Measurements from ENCODE around the gene PAH. TPM values are rescaled to one million over a fixed set of nuclear protein-coding genes. Genes with fewer than 3 reads are reported as not detected.

PAH gene
- 2.7 and 3.0 TPM in 2 replicates for total RNA-seq (2013; cell fraction: nucleolus; rRNA removed)
- total RNA-seq (2014; rRNA removed) (0.28 and 0.38 TPM in 2 replicates), total RNA-seq (2014; rRNA removed; fragmentation: Illumina TruSeq; extraction: Trizol) (0.27 and 0.37 TPM in 2 replicates), total RNA-seq (2021) (1.0 and 1.9 TPM in 2 replicates), polyA plus RNA-seq (2011; rRNA removed) (1.5 and 2.9 TPM in 2 replicates), polyA plus RNA-seq (2014; fragmentation: Illumina TruSeq; extraction: Trizol) (0.24 and 4.8 TPM in 2 replicates), polyA plus RNA-seq (2014; fragmentation: Nextera tagmentation; extraction: Ambion mirVana) (under 1 TPM; 0.20 to 0.31 TPM), polyA plus RNA-seq (2014; rRNA removed) (0.34 and 0.55 TPM in 2 replicates), polyA plus RNA-seq (2016; fragmentation: Nextera tagmentation; extraction: Ambion mirVana) (under 1 TPM in 1 of 2 experiments, not detected in 1; 0.60 TPM), polyA minus RNA-seq (2011; rRNA and poly(A)+ RNA removed) (0.82 and 1.3 TPM in 2 replicates), Bru-seq, nascent RNA (percentile 28 among the genes with signal in this experiment), BruChase-seq, experiment 1, labeled RNA remaining after a 6-hour chase (percentile 27 among the genes with signal in this experiment), BruChase-seq, experiment 2, labeled RNA remaining after a 2-hour chase (percentile 26 among the genes with signal in this experiment)
- not detected for polyA plus RNA-seq (2011; ENCODE audit: low read depth)
- polyA plus RNA-seq (2011; cell fraction: cytosol; rRNA removed) = 0.99 and 1.0 TPM in 2 replicates
- 5.1 and 6.1 TPM in 2 replicates for polyA plus RNA-seq (2011; cell fraction: nucleus; rRNA removed)
- polyA plus RNA-seq (2012) = 0.15 TPM in 1 of 2 replicates, not detected in the other
- not detected in 2 replicates for polyA minus RNA-seq (2011; cell fraction: cytosol; rRNA and poly(A)+ RNA removed)
- polyA minus RNA-seq (2011; cell fraction: nucleus; rRNA and poly(A)+ RNA removed) = 2.2 and 2.3 TPM in 2 replicates
- long read RNA-seq, experiment 1, partial matches to known transcripts = 0 of 1 reads
- long read RNA-seq, experiment 1, other reads (novel, unspliced or antisense) = 1 of 1 reads
- long read RNA-seq, experiment 2 = 0 reads

GRCh38 chr12:102917026-102917787 lies at the start of gene PAH:
TSS of gene PAH (minus strand) at chr12:102917244. CDS start at chr12:102917130, 114 bp downstream.
- intact Hi-C loops (cut with micrococcal nuclease; ENCODE audit: unreplicated experiment) = no loop called here
- ChIA-PET CTCF (interaction anchor here (0.6 to 3.8 kb wide), 11 partner anchors 12 to 632 kb away, joined by 3 to 19 read pairs (median 3); no protein-coding TSS in a partner anchor), SMC1A (ENCODE audit: uncharacterized antibody, unreplicated experiment) (interaction anchor here (0.7 to 1.5 kb wide), 13 partner anchors 9 to 629 kb away, joined by 3 to 7 read pairs (median 3); no protein-coding TSS in a partner anchor), POLR2A (interaction anchor here (0.8 kb wide), 1 partner anchor 14 kb away, joined by 3 read pairs; no protein-coding TSS in a partner anchor), RAD21 (ENCODE audit: unreplicated experiment) (interaction anchor here (0.6 to 1.8 kb wide), 6 partner anchors 14 to 580 kb away, joined by 3 to 12 read pairs (median 4); no protein-coding TSS in a partner anchor)
- Histone ChIP-seq H3K4me2 (ENCODE audit: control insufficient read depth, insufficient read depth) (peak within 1 kb of the TSS; percentile 75), H3K9ac (ENCODE audit: control insufficient read depth, insufficient read depth, low read length) (peak within 1 kb of the TSS; percentile 12), H2AFZ (ENCODE audit: control insufficient read depth, low read depth, low read length) (peak within 1 kb of the TSS; percentile 86), H3K4me3 (peak within 1 kb of the TSS; percentile 40), H3K9me3 (replicated peaks; ENCODE audit: control insufficient read depth, insufficient read depth, low read length) (no peaks in the 10 kb centered on the region; the same call in 2 of the 3 replicates), H3K36me3 (ENCODE audit: control insufficient read depth in 2 of 2, insufficient read depth in 2 of 2, low read length in 1 of 2) (no peaks in the 10 kb centered on the region), H3K27me3 (replicated peaks in 1 of 2; ENCODE audit: control insufficient read depth in 2 of 2, insufficient read depth in 2 of 2, low read length in 1 of 2) (no peaks in the 10 kb centered on the region), H4K20me1 (ENCODE audit: control insufficient read depth, insufficient read depth) (no peaks in the 10 kb centered on the region), H3K4me1 (ENCODE audit: control insufficient read depth, insufficient read depth, low read length) (peaks cover 14% of the 10 kb centered on the region), H3K79me2 (ENCODE audit: control insufficient read depth, insufficient read depth, low read length) (no peaks in the 10 kb centered on the region), H3K27ac (ENCODE audit: control insufficient read depth, insufficient read depth) (no peak within 1 kb of the TSS)
- DNase-seq (ENCODE audit: low read depth, low spot score) (no peak), FAIRE-seq (peak; percentile 59), ATAC-seq (peak; percentile 85)
- 5% methylated on average over 29 of the region's 30 CpGs for WGBS (ENCODE audit: insufficient coverage, insufficient replicate concordance, low lambda C conversion rate, missing lambda C conversion rate)
- no TSS peak for BruUV-seq (replicated peaks)
- in situ Hi-C loops (cut with MboI) = no loop called here
- TF ChIP-seq IKZF1 (conservative IDR thresholded peaks at IDR 0.05) (0 out of 2 replicates have a peak, but pooled peaks have one; percentile 15), CTCF (IDR thresholded peaks at IDR 0.05 in 2 of 3, conservative IDR thresholded peaks at IDR 0.05 in 1 of 3; ENCODE audit: control insufficient read depth in 2 of 3, extremely low read depth in 1 of 3, insufficient read depth in 1 of 3, low read depth in 3 of 3, low read length in 3 of 3) (peak; percentile 14 to 27 (median 20); a peak in 3 of 6 replicates), EGR1 (IDR thresholded peaks at IDR 0.05; ENCODE audit: borderline replicate concordance in 1 of 2, low read depth in 2 of 2, low read length in 2 of 2) (0 out of 3 replicates have a peak, but pooled peaks of 1 of the 2 experiments have one; percentile 12), ZNF274 (IDR thresholded peaks at IDR 0.05; ENCODE audit: insufficient read depth, insufficient read length) (no peak), ASH2L (IDR thresholded peaks at IDR 0.05; ENCODE audit: borderline replicate concordance, low read depth) (no peak), RAD21 (IDR thresholded peaks at IDR 0.05; ENCODE audit: insufficient read depth, low read depth, low read length) (peak; percentile 18; the same call in 1 of the 2 replicates), ZNF622 (IDR thresholded peaks at IDR 0.05) (no peak), NR2C1 (IDR thresholded peaks at IDR 0.05) (no peak)
- TF ChIP-seq, protein P1, sequence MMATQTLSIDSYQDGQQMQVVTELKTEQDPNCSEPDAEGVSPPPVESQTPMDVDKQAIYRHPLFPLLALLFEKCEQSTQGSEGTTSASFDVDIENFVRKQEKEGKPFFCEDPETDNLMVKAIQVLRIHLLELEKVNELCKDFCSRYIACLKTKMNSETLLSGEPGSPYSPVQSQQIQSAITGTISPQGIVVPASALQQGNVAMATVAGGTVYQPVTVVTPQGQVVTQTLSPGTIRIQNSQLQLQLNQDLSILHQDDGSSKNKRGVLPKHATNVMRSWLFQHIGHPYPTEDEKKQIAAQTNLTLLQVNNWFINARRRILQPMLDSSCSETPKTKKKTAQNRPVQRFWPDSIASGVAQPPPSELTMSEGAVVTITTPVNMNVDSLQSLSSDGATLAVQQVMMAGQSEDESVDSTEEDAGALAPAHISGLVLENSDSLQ (IDR thresholded peaks at IDR 0.05) = no peak
- TF ChIP-seq, protein P2, sequence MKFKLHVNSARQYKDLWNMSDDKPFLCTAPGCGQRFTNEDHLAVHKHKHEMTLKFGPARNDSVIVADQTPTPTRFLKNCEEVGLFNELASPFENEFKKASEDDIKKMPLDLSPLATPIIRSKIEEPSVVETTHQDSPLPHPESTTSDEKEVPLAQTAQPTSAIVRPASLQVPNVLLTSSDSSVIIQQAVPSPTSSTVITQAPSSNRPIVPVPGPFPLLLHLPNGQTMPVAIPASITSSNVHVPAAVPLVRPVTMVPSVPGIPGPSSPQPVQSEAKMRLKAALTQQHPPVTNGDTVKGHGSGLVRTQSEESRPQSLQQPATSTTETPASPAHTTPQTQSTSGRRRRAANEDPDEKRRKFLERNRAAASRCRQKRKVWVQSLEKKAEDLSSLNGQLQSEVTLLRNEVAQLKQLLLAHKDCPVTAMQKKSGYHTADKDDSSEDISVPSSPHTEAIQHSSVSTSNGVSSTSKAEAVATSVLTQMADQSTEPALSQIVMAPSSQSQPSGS (IDR thresholded peaks at IDR 0.05; ENCODE audit: low read length) = no peak
- TF ChIP-seq, protein P3, sequence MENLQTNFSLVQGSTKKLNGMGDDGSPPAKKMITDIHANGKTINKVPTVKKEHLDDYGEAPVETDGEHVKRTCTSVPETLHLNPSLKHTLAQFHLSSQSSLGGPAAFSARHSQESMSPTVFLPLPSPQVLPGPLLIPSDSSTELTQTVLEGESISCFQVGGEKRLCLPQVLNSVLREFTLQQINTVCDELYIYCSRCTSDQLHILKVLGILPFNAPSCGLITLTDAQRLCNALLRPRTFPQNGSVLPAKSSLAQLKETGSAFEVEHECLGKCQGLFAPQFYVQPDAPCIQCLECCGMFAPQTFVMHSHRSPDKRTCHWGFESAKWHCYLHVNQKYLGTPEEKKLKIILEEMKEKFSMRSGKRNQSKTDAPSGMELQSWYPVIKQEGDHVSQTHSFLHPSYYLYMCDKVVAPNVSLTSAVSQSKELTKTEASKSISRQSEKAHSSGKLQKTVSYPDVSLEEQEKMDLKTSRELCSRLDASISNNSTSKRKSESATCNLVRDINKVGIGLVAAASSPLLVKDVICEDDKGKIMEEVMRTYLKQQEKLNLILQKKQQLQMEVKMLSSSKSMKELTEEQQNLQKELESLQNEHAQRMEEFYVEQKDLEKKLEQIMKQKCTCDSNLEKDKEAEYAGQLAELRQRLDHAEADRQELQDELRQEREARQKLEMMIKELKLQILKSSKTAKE (IDR thresholded peaks at IDR 0.05; ENCODE audit: low read depth, poor library complexity, severe bottlenecking) = no peak

Data from GM12878 (cell line).